PC-9 (cell line): ENCODE measurements around the gene C20orf204. TPM values are rescaled to one million over a fixed set of nuclear protein-coding genes. Genes with fewer than 3 reads are reported as not detected.

Source experiments
- BruUV-seq: library from RNA; stranded (reverse); fragments of 400-500 nt; replicated peaks from 2 replicates; lab custom pipeline; 2021; lab: Mats Ljungman, UMichigan
- CTCF ChIA-PET: fragments of 300-600 bp; sonication (Branson Sonifier 250); formaldehyde crosslinking; loops from one replicate; lab custom pipeline; 2022; ENCODE audit warnings: antibody characterized with exemption; lab: Charles Lee
- POLR2A ChIA-PET: fragments of 300-600 bp; sonication (Branson Sonifier 250); formaldehyde crosslinking; loops from one replicate; lab custom pipeline; 2022; ENCODE audit warnings: antibody characterized with exemption; ENCODE audit not compliant: unreplicated experiment; lab: Charles Lee
- DNase-seq, 2 experiments: peaks; one replicate each; pipeline versions ENCODE4 v3.0.0 to v3.0.0-alpha.2; 2015 to 2022; ENCODE audit warnings: mixed read lengths in 1 of 2
- H2AFZ ChIP-seq: fragments of 200-600 bp; sonication (generic); 2 replicates; pipeline ENCODE4 v1.8.1; 2017; ENCODE audit warnings: antibody characterized with exemption
- H3F3A ChIP-seq: fragments of 200-600 bp; sonication (generic); 2 replicates; pipeline ENCODE4 v1.8.1; 2017; ENCODE audit warnings: antibody characterized with exemption, mild to moderate bottlenecking, low read depth; ENCODE audit not compliant: insufficient read depth
- H3K27ac ChIP-seq: fragments of 200-600 bp; sonication (generic); 2 replicates; pipeline ENCODE4 v1.6.1; 2016; ENCODE audit warnings: mixed run types
- H3K27me3 ChIP-seq: fragments of 200-600 bp; sonication (generic); 2 replicates; pipeline ENCODE4 v1.6.1; 2016; ENCODE audit warnings: low read depth, mixed run types; ENCODE audit not compliant: insufficient read depth
- H3K36me3 ChIP-seq: fragments of 200-600 bp; sonication (generic); 2 replicates; pipeline ENCODE4 v1.6.1; 2016; ENCODE audit warnings: low read depth, mixed run types
- H3K4me1 ChIP-seq: fragments of 200-600 bp; sonication (generic); replicated peaks from 2 replicates; pipeline ENCODE4 v1.6.1; 2016; ENCODE audit warnings: mixed run types; ENCODE audit not compliant: insufficient read depth
- H3K4me2 ChIP-seq: fragments of 200-600 bp; sonication (generic); 2 replicates; pipeline ENCODE4 v1.6.1; 2017; ENCODE audit warnings: mixed run types
- H3K4me3 ChIP-seq: fragments of 200-600 bp; sonication (generic); 2 replicates; pipeline ENCODE4 v1.6.1; 2016; ENCODE audit warnings: mixed run types
- H3K79me2 ChIP-seq: fragments of 200-600 bp; sonication (generic); 2 replicates; pipeline ENCODE4 v1.6.1; 2017; ENCODE audit warnings: low read depth, mixed run types
- H3K9me2 ChIP-seq: fragments of 200-600 bp; sonication (generic); 2 replicates; pipeline ENCODE4 v1.8.1; 2017; ENCODE audit warnings: mild to moderate bottlenecking; ENCODE audit not compliant: insufficient read depth
- H3K9me3 ChIP-seq: fragments of 200-600 bp; sonication (generic); 2 replicates; pipeline ENCODE4 v1.8.1; 2016; ENCODE audit warnings: low read depth; ENCODE audit not compliant: insufficient read depth
- H4K20me1 ChIP-seq: fragments of 200-600 bp; sonication (generic); 2 replicates; pipeline ENCODE4 v1.8.1; 2017; ENCODE audit not compliant: insufficient read depth
- EZH2 ChIP-seq: fragments of 200-600 bp; sonication (generic); IDR thresholded peaks from 2 replicates; pipeline ENCODE4 v1.8.0; 2017; ENCODE audit warnings: antibody characterized with exemption, low read depth
- intact Hi-C: fragments of 100-400 bp; cut with micrococcal nuclease; formaldehyde crosslinking; loops from one replicate; pipeline ENCODE4 v1.10.0; 2022; ENCODE audit not compliant: unreplicated experiment
- total RNA-seq: library from RNA; stranded (reverse); gene quantifications from 2 replicates; pipeline ENCODE4 v1.2.3, GENCODE V29; 2021
- TF ChIP-seq, protein P1 (sequence below): fragments of 200-600 bp; sonication (generic); conservative IDR thresholded peaks from 2 replicates; pipeline ENCODE4 v1.6.1; 2017; ENCODE audit warnings: mixed run types, antibody characterized with exemption, mild to moderate bottlenecking, moderate library complexity

C20orf204 gene
- total RNA-seq, 1 experiment from 2014 or later: 3.8 TPM

DNA sequence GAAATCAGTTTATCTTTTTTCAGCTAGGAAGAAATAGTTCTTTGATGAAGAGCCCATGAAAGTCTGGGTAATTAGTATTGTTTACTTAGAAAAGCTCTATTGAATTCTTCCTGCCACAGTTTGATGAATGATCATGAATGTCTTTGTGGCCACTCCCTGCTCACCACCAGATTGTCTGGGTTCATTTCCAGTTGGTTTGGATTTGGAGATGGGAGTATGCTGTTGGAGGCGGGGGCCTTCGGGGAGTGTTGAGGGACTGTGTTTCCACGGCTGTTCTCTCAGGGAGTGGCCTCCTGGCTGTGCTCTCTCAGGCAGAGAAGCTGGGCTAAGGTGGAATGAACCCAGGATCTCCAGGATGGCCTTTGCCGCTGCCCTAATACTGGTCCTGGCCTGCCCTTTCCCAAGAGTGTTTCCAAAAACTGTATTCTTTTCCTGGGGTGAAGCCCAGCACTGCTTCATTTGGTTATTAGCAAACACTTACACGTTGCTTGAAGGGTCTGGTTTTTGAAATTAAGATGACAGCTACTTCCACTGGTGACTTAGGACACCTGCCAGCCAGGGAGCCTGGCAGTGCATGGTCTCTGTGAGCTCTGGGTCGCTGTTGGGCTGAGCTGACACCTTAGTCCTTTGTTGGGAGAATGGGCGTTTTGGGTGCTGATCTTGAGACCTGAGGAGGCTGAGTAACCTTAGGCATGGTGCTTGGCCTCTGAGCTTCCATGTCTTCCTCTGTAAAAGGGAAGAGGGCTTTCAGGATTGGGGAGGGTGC lies 31.8 kb upstream of the C20orf204 start:
- intact Hi-C loops: no loop called here
- Histone ChIP-seq H3K9me2 (no peaks in the 10 kb centered on the region), H3K4me1 (no peaks in the 10 kb centered on the region), H3K27ac (no peak overlapping the region), H3K79me2 (no peaks in the 10 kb centered on the region; the same call in 1 of the 2 replicates), H3K9me3 (no peaks in the 10 kb centered on the region), H3K36me3 (peaks cover 22% of the 10 kb centered on the region), H3K27me3 (no peaks in the 10 kb centered on the region), H2AFZ (no peak overlapping the region), H3K4me3 (no peak overlapping the region), H3F3A (peaks cover 5% of the 10 kb centered on the region; the same call in 1 of the 2 replicates), H3K4me2 (no peak overlapping the region), H4K20me1 (peaks cover 34% of the 10 kb centered on the region)
- TF ChIP-seq, protein P1, sequence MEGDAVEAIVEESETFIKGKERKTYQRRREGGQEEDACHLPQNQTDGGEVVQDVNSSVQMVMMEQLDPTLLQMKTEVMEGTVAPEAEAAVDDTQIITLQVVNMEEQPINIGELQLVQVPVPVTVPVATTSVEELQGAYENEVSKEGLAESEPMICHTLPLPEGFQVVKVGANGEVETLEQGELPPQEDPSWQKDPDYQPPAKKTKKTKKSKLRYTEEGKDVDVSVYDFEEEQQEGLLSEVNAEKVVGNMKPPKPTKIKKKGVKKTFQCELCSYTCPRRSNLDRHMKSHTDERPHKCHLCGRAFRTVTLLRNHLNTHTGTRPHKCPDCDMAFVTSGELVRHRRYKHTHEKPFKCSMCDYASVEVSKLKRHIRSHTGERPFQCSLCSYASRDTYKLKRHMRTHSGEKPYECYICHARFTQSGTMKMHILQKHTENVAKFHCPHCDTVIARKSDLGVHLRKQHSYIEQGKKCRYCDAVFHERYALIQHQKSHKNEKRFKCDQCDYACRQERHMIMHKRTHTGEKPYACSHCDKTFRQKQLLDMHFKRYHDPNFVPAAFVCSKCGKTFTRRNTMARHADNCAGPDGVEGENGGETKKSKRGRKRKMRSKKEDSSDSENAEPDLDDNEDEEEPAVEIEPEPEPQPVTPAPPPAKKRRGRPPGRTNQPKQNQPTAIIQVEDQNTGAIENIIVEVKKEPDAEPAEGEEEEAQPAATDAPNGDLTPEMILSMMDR: no peak
- TF ChIP-seq EZH2: no peak
- POLR2A ChIA-PET: no interaction called here
- DNase-seq: no peak
- no TSS peak for BruUV-seq
- CTCF ChIA-PET: no interaction called here

DNA sequence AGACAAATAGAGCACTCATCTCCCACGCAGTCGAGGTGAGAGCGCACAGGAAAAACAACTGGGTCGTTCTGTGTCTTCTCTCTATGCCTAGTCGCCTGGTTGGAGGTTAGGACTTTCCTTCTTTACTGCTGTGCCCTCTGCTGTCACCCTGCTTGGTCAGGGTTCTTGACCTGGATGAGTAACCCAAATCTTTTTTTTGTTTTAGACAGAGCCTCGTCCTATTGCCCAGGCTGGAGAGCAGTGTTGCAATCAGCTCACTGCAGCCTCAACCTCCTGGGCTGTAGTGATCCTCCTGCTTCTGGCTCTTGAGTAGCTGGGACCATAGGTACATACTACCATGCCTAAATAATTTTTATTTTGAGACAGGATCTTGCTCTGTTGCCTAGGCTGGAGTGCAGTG lies 30.6 kb upstream of the C20orf204 start:
- no TSS peak for BruUV-seq
- ChIA-PET POLR2A (no interaction called here), CTCF (no interaction called here)
- TF ChIP-seq, protein P1: no peak
- no peak for TF ChIP-seq EZH2
- H2AFZ ChIP-seq: no peak overlapping the region
- no peak overlapping the region for H3K27ac ChIP-seq
- H3K4me2 ChIP-seq: no peak overlapping the region
- no peaks in the 10 kb centered on the region for H3K4me1 ChIP-seq
- peaks cover 39% of the 10 kb centered on the region for H4K20me1 ChIP-seq
- no peaks in the 10 kb centered on the region for H3K9me3 ChIP-seq
- intact Hi-C loops: no loop called here
- no peaks in the 10 kb centered on the region; the same call in 1 of the 2 replicates for H3K79me2 ChIP-seq
- H3K27me3 ChIP-seq: no peaks in the 10 kb centered on the region
- H3K4me3 ChIP-seq: no peak overlapping the region
- H3F3A ChIP-seq: peaks cover 5% of the 10 kb centered on the region; the same call in 1 of the 2 replicates
- DNase-seq: no peak
- no peaks in the 10 kb centered on the region for H3K9me2 ChIP-seq
- peaks cover 25% of the 10 kb centered on the region for H3K36me3 ChIP-seq

DNA sequence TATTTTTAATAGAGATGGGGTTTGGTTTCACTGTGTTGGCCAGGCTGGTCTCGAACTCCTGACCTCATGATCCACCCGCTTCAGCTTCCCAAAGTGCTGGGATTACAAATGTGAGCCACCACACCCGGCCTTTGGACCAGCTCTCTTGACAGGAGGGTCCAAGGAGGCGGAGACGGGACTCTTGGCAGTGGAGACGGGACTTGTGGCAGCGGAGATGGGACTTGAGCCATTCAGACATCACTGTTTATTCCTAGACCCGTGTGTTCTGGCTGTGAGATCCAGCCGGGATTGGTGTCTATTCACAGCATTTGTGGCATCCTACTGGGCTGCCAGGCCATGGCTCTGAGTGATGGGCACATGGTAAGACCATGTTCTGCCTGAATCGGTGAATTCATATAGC lies 29.5 kb upstream of the C20orf204 start:
- H3K27me3 ChIP-seq: no peaks in the 10 kb centered on the region
- no peak overlapping the region for H3K27ac ChIP-seq
- intact Hi-C loops: no loop called here
- H3K36me3 ChIP-seq: peaks cover 35% of the 10 kb centered on the region
- POLR2A ChIA-PET: interaction anchor here (0.6 kb wide), 1 partner anchor 78 kb away, joined by 3 read pairs; no protein-coding TSS in a partner anchor
- no TSS peak for BruUV-seq
- H3K9me2 ChIP-seq: no peaks in the 10 kb centered on the region
- no peaks in the 10 kb centered on the region; the same call in 1 of the 2 replicates for H3K79me2 ChIP-seq
- DNase-seq: no peak
- peaks cover 5% of the 10 kb centered on the region; the same call in 1 of the 2 replicates for H3F3A ChIP-seq
- no peak overlapping the region for H3K4me3 ChIP-seq
- H3K9me3 ChIP-seq: no peaks in the 10 kb centered on the region
- TF ChIP-seq EZH2: no peak
- TF ChIP-seq, protein P1: no peak
- no peak overlapping the region for H2AFZ ChIP-seq
- CTCF ChIA-PET: interaction anchor here (0.6 kb wide), 2 partner anchors 20 to 52 kb away, joined by 3 read pairs; no protein-coding TSS in a partner anchor
- no peaks in the 10 kb centered on the region for H3K4me1 ChIP-seq
- peaks cover 39% of the 10 kb centered on the region for H4K20me1 ChIP-seq
- H3K4me2 ChIP-seq: no peak overlapping the region
